Osteoblast (primary cell): ENCODE data around the gene VENTX. TPM values are rescaled to one million over a fixed set of nuclear protein-coding genes. Genes with fewer than 3 reads are reported as not detected.

Source experiments
- DNase-seq: peaks from one replicate; pipeline ENCODE4 v3.0.0; 2011; ENCODE audit warnings: low spot score, mixed read lengths; ENCODE audit not compliant: insufficient read length; ENCODE audit errors: missing footprints
- H2AFZ ChIP-seq: 2 replicates; pipeline ENCODE4 v1.6.0; 2011; ENCODE audit warnings: mild to moderate bottlenecking, low read length
- H3K27ac ChIP-seq: 2 replicates; pipeline ENCODE4 v1.5.1; 2011; ENCODE audit warnings: mild to moderate bottlenecking, low read depth, low read length, moderate library complexity
- H3K27me3 ChIP-seq: 2 replicates; pipeline ENCODE4 v1.6.0; 2012; ENCODE audit warnings: mild to moderate bottlenecking, control low read depth, inconsistent platforms, low read length, moderate library complexity; ENCODE audit not compliant: insufficient read depth
- H3K36me3 ChIP-seq: 2 replicates; pipeline ENCODE4 v1.5.1; 2011; ENCODE audit warnings: mild to moderate bottlenecking, low read length, control low read depth, moderate library complexity; ENCODE audit not compliant: insufficient read depth
- H3K4me1 ChIP-seq: 2 replicates; pipeline ENCODE4 v1.5.1; 2011; ENCODE audit warnings: mild to moderate bottlenecking, low read length, control low read depth, moderate library complexity; ENCODE audit not compliant: insufficient read depth
- H3K4me2 ChIP-seq: 2 replicates; pipeline ENCODE4 v1.6.0; 2011; ENCODE audit warnings: mild to moderate bottlenecking, low read length; ENCODE audit not compliant: insufficient read depth
- H3K4me3 ChIP-seq: fragments of 200-600 bp; sonication (generic); 3 replicates; pipeline ENCODE4 v1.5.1; 2012; ENCODE audit warnings: mild to moderate bottlenecking, low read length, inconsistent platforms; ENCODE audit not compliant: insufficient read depth
- H3K79me2 ChIP-seq: 2 replicates; pipeline ENCODE4 v1.6.0; 2012; ENCODE audit warnings: mild to moderate bottlenecking, low read length, control low read depth, inconsistent platforms; ENCODE audit not compliant: insufficient read depth
- H3K9me3 ChIP-seq: 2 replicates; pipeline ENCODE4 v1.5.1; 2011; ENCODE audit warnings: low read depth, low read length, control low read depth
- H4K20me1 ChIP-seq: 2 replicates; pipeline ENCODE4 v1.6.0; 2012; ENCODE audit warnings: mild to moderate bottlenecking, low read length, control low read depth; ENCODE audit not compliant: insufficient read depth
- CTCF ChIP-seq: IDR thresholded peaks from 2 replicates; pipeline ENCODE4 v1.5.1; 2011; ENCODE audit warnings: mild to moderate bottlenecking, low read depth, low read length, moderate library complexity; ENCODE audit errors: extremely low read depth
- total RNA-seq: library from RNA; depleted of rRNA; stranded (reverse); fragments of >200 nt; gene quantifications from 2 replicates; pipeline ENCODE4 v1.2.3, GENCODE V29; 2012

The VENTX gene
- total RNA-seq, 1 donor = not detected

DNA sequence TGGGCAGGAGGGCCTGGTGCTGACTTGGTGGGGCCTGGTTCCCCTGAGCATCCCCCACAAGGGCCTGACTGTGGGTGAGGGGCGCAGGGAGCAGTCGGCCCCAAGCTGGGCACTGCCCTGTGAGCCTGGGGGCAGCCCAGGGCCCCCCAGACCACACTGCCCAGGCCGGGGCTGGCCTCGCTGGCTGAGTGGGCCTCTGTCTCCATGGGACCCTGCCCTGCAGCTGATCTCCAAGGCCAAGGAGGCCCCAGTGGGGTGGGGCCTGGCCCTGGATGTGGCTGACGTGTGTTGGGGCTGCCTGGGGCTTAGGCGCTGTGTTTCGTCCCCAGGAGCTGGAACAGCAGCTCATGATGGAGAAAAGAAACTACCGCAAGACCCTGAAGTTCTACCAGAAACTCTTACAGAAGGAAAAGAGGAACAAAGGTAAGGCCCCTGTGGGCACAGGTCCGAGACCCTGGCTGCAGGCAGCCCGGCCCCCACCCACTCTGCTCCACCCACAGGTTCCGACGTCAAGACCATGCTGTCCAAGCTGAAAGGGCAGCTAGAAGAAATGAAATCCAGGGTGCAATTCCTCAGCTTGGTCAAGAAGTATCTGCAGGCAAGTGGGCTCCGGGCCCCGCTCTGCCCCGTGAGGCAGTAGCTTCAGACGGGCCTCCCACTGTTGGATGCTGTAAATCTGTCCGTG is 31.2 kb upstream of the VENTX start:
- no peaks in the 10 kb centered on the region for H4K20me1 ChIP-seq
- no peak for DNase-seq
- no peaks in the 10 kb centered on the region for H3K79me2 ChIP-seq
- no peak overlapping the region for H2AFZ ChIP-seq
- no peaks in the 10 kb centered on the region for H3K27me3 ChIP-seq
- TF ChIP-seq CTCF = no peak
- no peak overlapping the region for H3K27ac ChIP-seq
- H3K36me3 ChIP-seq = no peaks in the 10 kb centered on the region
- H3K4me1 ChIP-seq = no peaks in the 10 kb centered on the region
- H3K4me2 ChIP-seq = no peak overlapping the region
- no peaks in the 10 kb centered on the region for H3K9me3 ChIP-seq
- no peak overlapping the region for H3K4me3 ChIP-seq

- Histone ChIP-seq H3K4me2 (no peak overlapping the region), H3K9me3 (no peaks in the 10 kb centered on the region), H2AFZ (no peak overlapping the region), H3K27me3 (no peaks in the 10 kb centered on the region), H3K4me3 (no peak overlapping the region), H3K4me1 (no peaks in the 10 kb centered on the region), H4K20me1 (no peaks in the 10 kb centered on the region), H3K79me2 (no peaks in the 10 kb centered on the region), H3K27ac (no peak overlapping the region), H3K36me3 (no peaks in the 10 kb centered on the region)
- DNase-seq = no peak
- TF ChIP-seq CTCF = no peak
Observed at GRCh38 chr10:133207041-133207600, 30.5 kb upstream of the VENTX start.

DNA sequence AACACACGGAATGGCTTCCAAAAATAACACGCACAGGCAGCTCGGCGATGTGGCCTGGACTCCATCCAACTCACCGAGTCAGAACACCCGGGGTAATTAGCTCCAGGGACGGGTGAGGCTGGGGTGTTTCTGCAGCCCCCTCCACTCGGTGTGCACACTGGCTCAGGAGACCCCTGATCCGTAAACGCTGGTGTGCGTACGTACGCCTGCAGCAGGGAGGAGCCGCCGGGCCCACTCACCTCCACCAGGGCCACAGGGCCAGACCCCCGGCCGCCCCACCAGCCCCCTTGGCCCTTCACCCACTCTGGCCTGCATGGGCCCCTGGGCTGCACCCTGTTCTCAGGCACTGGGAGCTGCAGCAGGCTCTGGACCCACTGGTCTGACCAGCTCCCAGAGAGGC is 30.0 kb upstream of the VENTX start:
- Histone ChIP-seq H3K79me2 (no peaks in the 10 kb centered on the region), H3K36me3 (no peaks in the 10 kb centered on the region), H4K20me1 (no peaks in the 10 kb centered on the region), H3K9me3 (no peaks in the 10 kb centered on the region), H3K27ac (no peak overlapping the region), H3K4me2 (no peak overlapping the region), H3K4me1 (no peaks in the 10 kb centered on the region), H3K4me3 (no peak overlapping the region), H3K27me3 (no peaks in the 10 kb centered on the region), H2AFZ (no peak overlapping the region)
- TF ChIP-seq CTCF = no peak
- no peak for DNase-seq

GRCh38 chr10:133208466-133208865 is 29.2 kb upstream of the VENTX start:
- Histone ChIP-seq H3K4me2 (no peak overlapping the region), H3K9me3 (no peaks in the 10 kb centered on the region), H4K20me1 (no peaks in the 10 kb centered on the region), H3K79me2 (no peaks in the 10 kb centered on the region), H3K4me1 (no peaks in the 10 kb centered on the region), H3K4me3 (no peak overlapping the region), H2AFZ (no peak overlapping the region), H3K27me3 (no peaks in the 10 kb centered on the region), H3K36me3 (no peaks in the 10 kb centered on the region), H3K27ac (no peak overlapping the region)
- TF ChIP-seq CTCF = no peak
- DNase-seq = no peak
